Left ventricle myocardium superior (tissue), 1 donor: ENCODE results near the gene NDST3. TPM values are rescaled to one million over a fixed set of nuclear protein-coding genes. Genes with fewer than 3 reads are reported as not detected.

ENCODE experiments used
- ATAC-seq: fragments of 200-7000 bp; cut with Tn5 transposase; one replicate; pipeline ENCODE4 v1.9.1; 2020; ENCODE audit warnings: mild to moderate bottlenecking, moderate library complexity
- DNase-seq: peaks from one replicate; pipeline ENCODE4 v3.0.0-alpha.2; 2020
- intact Hi-C: fragments of 100-400 bp; cut with micrococcal nuclease; formaldehyde crosslinking; loops from one replicate; pipeline ENCODE4 v1.11.0; 2022
- total RNA-seq: library from RNA; stranded (reverse); fragmentation: NEBNext Ultra II Directional; extraction: Animal tissue kit (Norgen Biotek cat#: 25700); gene quantifications from one replicate; pipeline ENCODE4 v1.2.1, GENCODE V29; 2021
- donor health status: DM: no; HTN: yes; CAD: no; lungs with severe emphysema.

The NDST3 gene
- total RNA-seq, 1 donor from 2014 or later, result not detected

- no peak for DNase-seq
- no peak for ATAC-seq
- intact Hi-C loops, result no loop called here
These were observed 137.1 kb downstream of the NDST3 start for GRCh38 chr4:118171381-118171780.

GRCh38 chr4:118173126-118173525, 138.8 kb downstream of the NDST3 start:
- intact Hi-C loops, result no loop called here
- ATAC-seq (no peak), DNase-seq (no peak)

DNA sequence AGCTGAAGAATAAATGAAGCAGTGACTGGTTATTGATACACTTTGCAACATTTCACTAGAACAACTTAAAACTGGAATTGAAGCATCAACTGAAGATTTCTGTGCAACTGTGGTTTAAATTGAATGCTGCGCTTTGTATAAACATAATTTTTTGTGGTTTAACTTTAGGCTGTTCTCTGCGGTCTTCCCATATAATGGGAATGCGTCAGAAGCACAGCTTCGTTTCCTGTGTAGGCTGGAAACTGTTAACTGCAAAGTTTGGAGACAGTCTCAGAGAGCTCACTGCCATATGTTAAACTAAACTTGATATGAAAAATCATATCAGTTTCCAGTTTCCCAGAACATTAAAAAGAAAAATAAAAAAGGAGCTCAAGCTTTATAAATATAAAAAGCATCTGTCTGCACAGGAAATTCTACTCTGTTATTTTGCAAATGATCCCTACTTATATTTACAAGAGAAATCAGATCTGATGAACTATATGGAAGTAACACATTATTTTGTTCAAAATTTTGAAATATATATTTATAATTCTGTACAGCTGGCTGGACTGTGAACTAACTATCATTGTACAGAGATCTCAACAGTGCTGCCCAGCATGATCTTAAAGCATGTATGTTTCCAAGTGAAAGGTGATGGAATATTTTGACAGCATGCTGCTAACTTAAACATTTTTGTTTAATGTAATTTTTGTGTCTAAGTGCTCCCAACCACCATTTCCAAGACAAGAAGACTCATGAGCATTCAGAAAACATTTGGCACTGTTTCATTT, 139.9 kb downstream of the NDST3 start:
- intact Hi-C loops, result no loop called here
- DNase-seq, result no peak
- no peak for ATAC-seq

- intact Hi-C loops, result no loop called here
- ATAC-seq (no peak), DNase-seq (no peak)
These were observed 141.2 kb downstream of the NDST3 start for GRCh38 chr4:118175506-118175905.

- no peak for ATAC-seq
- no peak for DNase-seq
- intact Hi-C loops, result no loop called here
These were observed 142.8 kb downstream of the NDST3 start for GRCh38 chr4:118177126-118177525.

DNA sequence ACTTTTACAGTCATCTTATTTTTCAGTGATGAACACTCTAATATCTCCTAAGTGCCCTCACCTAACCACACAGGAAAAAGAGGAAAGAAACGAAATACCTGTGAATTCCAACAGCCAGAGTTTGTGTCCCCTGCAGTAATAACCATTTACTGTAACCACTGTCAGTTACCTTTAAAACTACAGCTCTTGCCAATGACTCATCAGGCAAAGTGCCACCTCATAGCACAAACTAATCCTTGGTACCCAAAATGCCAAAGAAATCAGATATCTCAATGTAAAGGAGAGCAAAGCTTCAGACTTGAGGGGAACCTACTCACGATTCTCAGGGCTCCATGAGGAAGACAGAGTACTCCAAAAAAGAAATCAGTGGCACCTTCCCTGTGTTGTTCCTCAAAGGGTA, 146.5 kb downstream of the NDST3 start:
- ATAC-seq (no peak), DNase-seq (no peak)
- intact Hi-C loops, result no loop called here

- no peak for DNase-seq
- ATAC-seq, result no peak
- intact Hi-C loops, result no loop called here
These were observed 156.6 kb downstream of the NDST3 start for GRCh38 chr4:118190903-118191302.

DNA sequence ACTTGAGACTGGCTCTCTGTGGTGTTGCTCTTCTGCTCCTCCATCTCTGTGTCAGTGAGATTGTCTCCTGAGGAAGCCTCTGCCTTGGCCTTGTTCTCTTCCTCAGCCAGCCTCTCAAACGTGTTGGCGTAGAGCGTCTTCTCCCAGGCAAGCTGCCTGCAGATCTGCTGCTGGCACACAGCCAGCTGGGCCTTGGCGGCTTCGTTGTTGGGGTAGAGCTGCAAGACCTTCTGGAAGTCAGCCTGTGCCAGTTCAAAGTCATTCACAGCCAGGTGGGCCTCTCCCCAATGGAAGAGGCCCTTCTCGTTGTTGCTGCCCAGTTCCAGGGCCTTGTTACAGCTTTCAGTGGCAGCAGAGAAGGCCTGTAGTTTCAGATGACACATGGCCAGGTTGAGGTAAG, 159.1 kb downstream of the NDST3 start:
- ATAC-seq (no peak), DNase-seq (no peak)
- intact Hi-C loops, result no loop called here

GRCh38 chr4:118206627-118207026, 172.3 kb downstream of the NDST3 start:
- no peak for ATAC-seq
- no peak for DNase-seq

DNA sequence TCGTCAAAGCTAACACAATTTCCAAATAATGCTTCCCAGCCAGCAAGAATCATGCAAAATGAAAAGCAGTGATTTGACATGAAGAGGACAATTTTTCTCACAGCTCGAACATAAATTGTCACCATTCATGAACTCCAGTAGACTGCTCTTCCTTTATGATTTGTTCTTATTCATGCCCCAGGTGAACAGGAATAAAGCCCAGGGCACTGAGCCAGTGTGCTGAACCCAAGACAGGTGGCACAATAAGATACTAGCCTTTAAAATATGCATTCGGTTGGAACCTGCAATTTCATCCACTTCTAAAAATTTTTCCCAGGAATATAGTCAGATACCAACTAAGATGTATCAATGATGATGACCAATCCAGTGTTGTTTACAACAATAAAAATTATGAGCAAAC, 178.8 kb downstream of the NDST3 start:
- intact Hi-C loops, result no loop called here
- DNase-seq (no peak), ATAC-seq (no peak)

More at GRCh38 chr4:118206627-118207026, 172.3 kb downstream of the NDST3 start:
- intact Hi-C loops, result no loop called here

- DNase-seq (no peak), ATAC-seq (no peak)
- intact Hi-C loops, result no loop called here
These were observed 181.5 kb downstream of the NDST3 start for GRCh38 chr4:118215826-118216225.

DNA sequence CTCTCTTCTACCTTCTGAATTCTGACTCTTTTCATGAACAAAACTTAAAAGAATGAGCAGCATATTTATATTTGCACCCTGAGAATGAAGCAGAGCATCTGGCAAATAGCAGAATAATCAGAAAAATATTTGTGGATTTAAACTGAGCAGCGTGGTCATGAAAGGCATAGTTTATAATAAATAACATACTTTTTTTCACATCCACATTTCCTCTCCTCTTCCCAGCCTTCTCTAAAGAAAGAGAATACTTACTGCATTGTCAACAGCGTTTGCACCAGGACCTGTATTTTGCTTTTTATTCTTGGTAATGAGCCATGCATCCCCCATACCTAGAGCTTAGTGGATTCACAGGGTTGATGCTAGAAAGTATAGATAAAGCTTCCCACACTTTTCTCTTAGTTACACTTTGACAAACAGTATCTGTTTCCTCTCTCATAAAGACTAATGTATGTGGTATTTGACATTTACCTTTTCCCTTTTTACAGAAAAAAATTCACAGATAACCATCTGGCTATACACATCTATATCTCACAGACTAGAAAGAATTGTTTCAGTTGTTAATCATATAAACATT, 187.0 kb downstream of the NDST3 start:
- no peak for DNase-seq
- intact Hi-C loops, result no loop called here
- ATAC-seq, result no peak

DNA sequence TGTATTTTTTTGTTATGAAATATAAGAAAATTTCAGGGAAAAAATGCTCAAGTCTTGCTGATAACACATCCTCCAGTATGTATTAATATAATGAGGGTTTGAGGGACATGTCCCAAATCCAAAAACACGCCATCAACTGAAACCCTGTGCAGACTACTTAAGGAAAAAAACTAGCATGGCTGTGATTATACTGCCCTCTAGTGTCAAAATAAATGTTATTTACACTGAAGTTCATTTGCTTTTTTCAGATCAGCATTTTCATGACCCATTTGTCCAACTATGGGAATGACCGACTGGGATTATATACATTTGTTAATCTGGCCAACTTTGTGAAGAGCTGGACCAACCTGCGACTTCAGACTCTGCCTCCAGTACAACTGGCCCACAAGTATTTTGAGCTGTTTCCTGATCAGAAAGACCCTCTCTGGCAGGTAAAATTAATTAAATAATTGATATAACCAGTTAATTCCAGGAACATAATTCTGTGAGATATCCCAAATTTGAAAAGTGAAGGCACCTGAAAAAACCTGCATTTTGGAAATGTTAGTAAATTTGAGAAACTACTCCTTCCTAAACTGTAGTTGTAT, 190.1 kb downstream of the NDST3 start:
- intact Hi-C loops, result no loop called here
- ATAC-seq (no peak), DNase-seq (no peak)

DNA sequence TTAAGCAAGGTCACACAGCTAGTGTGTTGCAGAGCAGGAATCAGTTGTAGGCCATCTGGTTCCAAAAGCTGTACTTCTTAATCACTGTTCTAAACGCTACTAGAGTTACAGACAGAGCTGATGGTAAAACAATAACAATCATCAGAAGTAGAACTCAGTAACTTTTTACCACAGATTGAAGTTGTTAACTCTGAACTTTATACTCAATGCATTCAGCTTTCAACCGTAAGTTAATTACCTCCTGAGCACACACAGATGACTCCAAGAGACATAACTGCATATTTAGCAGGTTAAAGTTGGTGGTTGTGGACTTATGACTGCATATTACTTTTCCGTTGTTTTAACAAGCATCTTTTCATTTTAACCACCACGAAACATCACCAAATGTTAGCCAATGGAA, 191.2 kb downstream of the NDST3 start:
- no peak for DNase-seq
- intact Hi-C loops, result no loop called here
- no peak for ATAC-seq

GRCh38 chr4:118226311-118227010, 192.2 kb downstream of the NDST3 start:
- DNase-seq (no peak), ATAC-seq (no peak)
- intact Hi-C loops, result no loop called here

DNA sequence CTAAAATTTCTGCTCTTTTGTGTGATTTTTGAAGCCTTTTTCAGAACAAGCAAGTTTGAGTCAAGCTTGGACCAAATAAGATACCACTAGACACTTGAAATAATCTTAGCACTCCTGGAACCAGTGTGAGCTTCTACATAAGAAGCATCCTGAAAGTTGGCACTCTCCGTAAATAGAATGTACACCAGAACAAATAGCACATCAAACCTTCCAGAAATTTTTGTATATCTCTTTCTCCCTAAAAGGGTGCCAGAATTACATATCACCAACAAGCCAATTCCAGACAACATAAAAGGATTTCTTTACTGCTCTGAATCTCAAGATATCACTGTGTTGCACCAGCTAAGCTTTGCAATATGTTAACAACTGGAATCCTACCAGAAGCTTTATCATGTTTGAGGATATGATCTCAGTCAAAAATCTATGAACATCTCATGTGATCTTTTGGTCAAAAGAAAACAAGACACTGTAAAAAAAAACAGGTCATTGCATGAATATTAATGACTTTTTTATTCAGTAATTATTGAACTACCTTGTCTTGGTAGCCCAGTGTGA, 201.4 kb downstream of the NDST3 start:
- DNase-seq, result no peak
- ATAC-seq, result no peak
- intact Hi-C loops, result no loop called here

DNA sequence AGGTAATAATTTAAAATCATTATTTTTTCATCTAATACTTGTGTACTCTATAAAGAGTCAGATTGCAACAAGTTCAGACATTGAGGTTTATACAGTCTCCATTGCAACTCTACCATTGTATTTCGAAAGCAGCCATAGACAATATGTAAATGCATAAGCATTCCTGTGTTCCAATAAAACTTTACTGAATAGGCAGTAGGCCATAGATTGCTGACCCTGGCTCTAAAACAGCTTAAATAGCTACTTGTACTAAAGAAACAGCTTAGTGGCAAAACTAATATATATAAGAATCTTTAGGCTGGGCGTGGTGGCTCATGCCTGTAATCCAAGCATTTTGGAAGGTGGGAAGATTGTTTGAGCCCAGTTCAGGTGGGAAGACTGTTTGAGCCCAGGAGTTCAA, 203.2 kb downstream of the NDST3 start:
- DNase-seq, result no peak
- intact Hi-C loops, result no loop called here
- no peak for ATAC-seq

DNA sequence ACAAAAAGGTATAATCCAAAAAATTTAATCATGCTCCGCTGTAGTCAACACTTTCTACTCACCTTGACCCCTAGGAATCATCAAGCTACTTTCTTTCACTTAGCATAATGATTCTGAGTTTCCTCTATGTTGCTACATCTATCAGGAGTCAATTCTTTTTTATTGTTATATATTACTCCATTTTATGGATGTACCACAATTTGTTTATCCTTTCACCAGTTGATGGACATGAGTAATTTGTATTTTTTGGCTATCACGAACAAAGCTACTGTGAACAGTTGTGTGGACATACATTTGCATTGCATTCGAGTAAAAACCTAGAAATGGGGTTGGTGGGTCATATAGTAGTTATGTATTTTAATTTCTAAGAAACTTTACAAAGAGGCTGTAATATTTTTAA, 215.6 kb downstream of the NDST3 start:
- intact Hi-C loops, result no loop called here
- no peak for ATAC-seq
- no peak for DNase-seq

- ATAC-seq (no peak), DNase-seq (no peak)
- intact Hi-C loops, result no loop called here
These were observed 220.1 kb downstream of the NDST3 start for GRCh38 chr4:118254368-118254767.

DNA sequence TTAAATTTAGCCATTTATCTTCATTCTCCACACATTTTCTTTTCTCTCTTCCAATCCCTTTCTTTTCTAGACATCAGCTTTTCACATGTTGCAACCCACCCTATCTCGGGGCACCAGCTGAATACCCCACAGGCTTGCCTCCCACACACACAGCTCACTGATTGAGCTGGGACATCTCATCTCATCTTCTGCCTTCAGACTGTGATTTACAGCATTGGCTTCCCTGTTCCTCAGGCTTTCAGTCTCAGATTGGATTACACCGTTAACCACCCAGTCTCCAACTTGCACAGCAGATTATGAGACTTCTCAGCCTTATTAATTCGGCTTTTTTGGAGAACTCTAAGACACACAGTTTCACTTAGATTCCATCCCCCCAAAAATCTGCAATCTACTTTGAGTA, 224.8 kb downstream of the NDST3 start:
- ATAC-seq, result no peak
- DNase-seq, result no peak
- intact Hi-C loops, result no loop called here
